K562 (cell line): ENCODE measurements around the gene AURKB. TPM values are rescaled to one million over a fixed set of nuclear protein-coding genes. Genes with fewer than 3 reads are reported as not detected.

Experiments used
- BRF1 ChIP-seq: IDR thresholded peaks from 3 replicates; pipeline ENCODE4 v1.6.1; 2011; ENCODE audit warnings: borderline replicate concordance, mild to moderate bottlenecking; ENCODE audit not compliant: insufficient read length; ENCODE audit errors: extremely low read depth
- CHD1 ChIP-seq: fragments of 200-600 bp; sonication (generic); IDR thresholded peaks from one replicate; pipeline ENCODE4 v1.6.1; 2012; ENCODE audit warnings: mild to moderate bottlenecking, moderate library complexity, low read length, inconsistent platforms
- GTF2A2 ChIP-seq: IDR thresholded peaks from 2 replicates; pipeline ENCODE4 v1.6.1; 2016; ENCODE audit warnings: mild to moderate bottlenecking, missing genetic modification characterization, missing compliant biosample characterization
- HDAC6 ChIP-seq: IDR thresholded peaks from 2 replicates; pipeline ENCODE4 v1.6.1; 2012; ENCODE audit warnings: low read depth, mild to moderate bottlenecking, control low read depth, inconsistent platforms, low read length, moderate library complexity
- HNRNPLL ChIP-seq: fragments of 200-400 bp; formaldehyde crosslinking; IDR thresholded peaks from 2 replicates; pipeline ENCODE4 v1.6.1; 2017; ENCODE audit warnings: low read length, low read depth, mild to moderate bottlenecking; ENCODE audit not compliant: poor library complexity, severe bottlenecking
- MCM7 ChIP-seq, 2 experiments: fragments of 450-650 bp; IDR thresholded peaks; 2 replicates each; pipeline ENCODE4 v1.6.1; 2016 to 2018
- MEIS2 ChIP-seq: fragments of 450-650 bp; IDR thresholded peaks from 2 replicates; pipeline ENCODE4 v1.6.1; 2014; ENCODE audit warnings: mild to moderate bottlenecking; ENCODE audit not compliant: partially characterized antibody
- SIN3A ChIP-seq, 2 experiments: fragments of 150-350 bp in 1 of 2; IDR thresholded peaks; 2 replicates each; pipeline ENCODE4 v1.6.1; 2011 to 2016; ENCODE audit warnings: borderline replicate concordance in 2 of 2, low read depth in 2 of 2, low read length in 2 of 2, mild to moderate bottlenecking in 2 of 2, moderate library complexity in 2 of 2; ENCODE audit not compliant: control insufficient read depth in 1 of 2
- SMC3 ChIP-seq: conservative IDR thresholded peaks from 2 replicates; pipeline ENCODE4 v1.6.1; 2011; ENCODE audit warnings: low read depth, low read length, improper control_type of control experiment; ENCODE audit not compliant: insufficient read depth
- ZNF398 ChIP-seq: fragments of 250-450 bp; sonication (Bioruptor Pico); IDR thresholded peaks from 2 replicates; pipeline ENCODE4 v1.8.0; 2021; ENCODE audit warnings: moderate library complexity, mild to moderate bottlenecking, inconsistent platforms
- ZNF444 ChIP-seq: fragments of 250-450 bp; sonication (Bioruptor Pico); IDR thresholded peaks from 2 replicates; pipeline ENCODE4 v1.4.0; 2020; ENCODE audit warnings: mild to moderate bottlenecking, moderate library complexity
- ZNF586 ChIP-seq: fragments of 450-650 bp; formaldehyde crosslinking; conservative IDR thresholded peaks from 2 replicates; pipeline ENCODE4 v1.4.0; 2020; ENCODE audit warnings: mild to moderate bottlenecking, moderate library complexity
- polyA plus RNA-seq, 8 experiments: library from polyadenylated mRNA; depleted of rRNA in 4 of 8; stranded (reverse) in 5 of 8; unstranded in 3 of 8; fragments of >200 nt; fragmentation: Nextera tagmentation in 2 of 8; fragmentation: Illumina TruSeq in 1 of 8; extraction: Ambion mirVana in 2 of 8; extraction: Trizol in 1 of 8; gene quantifications; 2 replicates each; pipeline versions ENCODE4 v1.2.1 to v1.2.3, GENCODE V29; 2011 to 2014; ENCODE audit warnings: inconsistent platforms in 1 of 8, missing spikeins in 1 of 8
- total RNA-seq, 7 experiments: library from RNA; depleted of rRNA in 6 of 7; stranded (reverse); fragments of >200 nt in 6 of 7; fragmentation: Illumina TruSeq in 2 of 7; extraction: Trizol in 2 of 7; gene quantifications; 2 replicates each; pipeline versions ENCODE4 v1.2.1 to v1.2.3, GENCODE V29; 2011 to 2021; ENCODE audit warnings: low replicate concordance in 1 of 7
- TF ChIP-seq, protein P1 (sequence below): fragments of 250-450 bp; sonication (Bioruptor Pico); IDR thresholded peaks from 2 replicates; pipeline ENCODE4 v1.8.0; 2021; ENCODE audit warnings: moderate library complexity, mild to moderate bottlenecking, inconsistent platforms
- TF ChIP-seq, protein P2 (sequence below): fragments of 450-650 bp; IDR thresholded peaks from 2 replicates; pipeline ENCODE4 v1.6.1; 2017; ENCODE audit warnings: mild to moderate bottlenecking, moderate library complexity
- TF ChIP-seq, protein P3 (sequence below): fragments of 450-650 bp; conservative IDR thresholded peaks from 2 replicates; pipeline ENCODE4 v1.6.1; 2016; ENCODE audit warnings: missing genetic modification characterization, low read depth, mild to moderate bottlenecking, missing compliant biosample characterization, moderate library complexity
- TF ChIP-seq, protein P4 (sequence below), 2 experiments: fragments of 150-350 bp in 1 of 2; IDR thresholded peaks; 2 replicates each; pipeline ENCODE4 v1.6.1; 2012 to 2016; ENCODE audit warnings: low read depth in 2 of 2, low read length in 2 of 2, mild to moderate bottlenecking in 1 of 2, moderate library complexity in 1 of 2

AURKB gene
- total and polyA plus RNA-seq, 9 of the 15 experiments (the other 6 are each of a cell fraction or from before 2014, with no cell fraction given), result 27.2 to 114 (median 74.8) TPM

DNA sequence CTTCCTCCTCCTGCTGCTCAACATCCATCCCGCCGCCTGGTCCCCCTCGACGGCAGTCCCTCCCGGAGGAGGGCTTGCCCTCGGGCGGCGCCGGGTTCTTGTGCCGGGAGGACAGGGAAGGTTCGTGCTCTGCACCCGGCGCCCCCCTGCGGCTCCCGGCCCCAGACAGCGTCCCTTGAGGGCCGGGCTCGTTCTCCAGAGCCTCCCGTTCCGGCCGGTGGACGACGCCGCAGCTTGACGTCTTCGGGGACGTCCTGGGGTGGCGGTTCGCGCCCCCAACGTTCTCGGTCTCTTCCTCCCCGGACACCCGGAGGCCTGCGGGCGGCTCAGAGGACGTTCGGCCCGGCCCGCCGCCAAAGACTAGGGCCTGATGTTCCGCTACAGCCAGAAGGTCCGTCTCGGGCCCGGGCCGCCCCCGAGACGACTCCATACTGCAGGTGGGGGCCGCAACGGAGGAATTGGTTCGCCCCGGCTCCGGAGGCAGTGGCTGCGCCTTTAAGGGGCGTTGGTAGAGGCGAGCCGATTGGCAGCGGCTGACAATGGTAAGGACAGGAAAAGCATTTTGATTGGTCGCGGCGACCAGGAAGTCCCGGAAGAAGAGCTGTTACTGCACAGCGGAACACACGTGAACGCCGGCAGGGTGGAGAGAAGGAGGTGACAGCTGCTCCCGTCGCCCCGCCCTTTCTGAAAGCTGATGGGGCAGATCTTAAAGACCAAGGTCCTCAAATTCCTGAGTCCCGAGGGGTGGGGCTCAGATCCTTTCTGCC, 20.5 kb downstream of the AURKB start, which contains the start of gene BORCS6 (continued):
- TF ChIP-seq, protein P1, sequence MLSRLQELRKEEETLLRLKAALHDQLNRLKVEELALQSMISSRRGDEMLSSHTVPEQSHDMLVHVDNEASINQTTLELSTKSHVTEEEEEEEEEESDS (CRISPR knock-in tag), result no peak
- peak; percentile 73 for TF ChIP-seq MEIS2
- peak; percentile 27 for TF ChIP-seq HNRNPLL
- TF ChIP-seq ZNF398, result no peak
- TF ChIP-seq, protein P2, sequence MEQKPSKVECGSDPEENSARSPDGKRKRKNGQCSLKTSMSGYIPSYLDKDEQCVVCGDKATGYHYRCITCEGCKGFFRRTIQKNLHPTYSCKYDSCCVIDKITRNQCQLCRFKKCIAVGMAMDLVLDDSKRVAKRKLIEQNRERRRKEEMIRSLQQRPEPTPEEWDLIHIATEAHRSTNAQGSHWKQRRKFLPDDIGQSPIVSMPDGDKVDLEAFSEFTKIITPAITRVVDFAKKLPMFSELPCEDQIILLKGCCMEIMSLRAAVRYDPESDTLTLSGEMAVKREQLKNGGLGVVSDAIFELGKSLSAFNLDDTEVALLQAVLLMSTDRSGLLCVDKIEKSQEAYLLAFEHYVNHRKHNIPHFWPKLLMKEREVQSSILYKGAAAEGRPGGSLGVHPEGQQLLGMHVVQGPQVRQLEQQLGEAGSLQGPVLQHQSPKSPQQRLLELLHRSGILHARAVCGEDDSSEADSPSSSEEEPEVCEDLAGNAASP, result no peak
- TF ChIP-seq CHD1, result no peak
- TF ChIP-seq MCM7 (IDR thresholded peaks at IDR 0.05), result no peak
- TF ChIP-seq SMC3, result no peak
- TF ChIP-seq GTF2A2 (tag), result no peak
- TF ChIP-seq, protein P3, sequence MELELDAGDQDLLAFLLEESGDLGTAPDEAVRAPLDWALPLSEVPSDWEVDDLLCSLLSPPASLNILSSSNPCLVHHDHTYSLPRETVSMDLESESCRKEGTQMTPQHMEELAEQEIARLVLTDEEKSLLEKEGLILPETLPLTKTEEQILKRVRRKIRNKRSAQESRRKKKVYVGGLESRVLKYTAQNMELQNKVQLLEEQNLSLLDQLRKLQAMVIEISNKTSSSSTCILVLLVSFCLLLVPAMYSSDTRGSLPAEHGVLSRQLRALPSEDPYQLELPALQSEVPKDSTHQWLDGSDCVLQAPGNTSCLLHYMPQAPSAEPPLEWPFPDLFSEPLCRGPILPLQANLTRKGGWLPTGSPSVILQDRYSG (tag), result no peak
- TF ChIP-seq ZNF586 (CRISPR knock-in tag), result no peak
- TF ChIP-seq, protein P4, sequence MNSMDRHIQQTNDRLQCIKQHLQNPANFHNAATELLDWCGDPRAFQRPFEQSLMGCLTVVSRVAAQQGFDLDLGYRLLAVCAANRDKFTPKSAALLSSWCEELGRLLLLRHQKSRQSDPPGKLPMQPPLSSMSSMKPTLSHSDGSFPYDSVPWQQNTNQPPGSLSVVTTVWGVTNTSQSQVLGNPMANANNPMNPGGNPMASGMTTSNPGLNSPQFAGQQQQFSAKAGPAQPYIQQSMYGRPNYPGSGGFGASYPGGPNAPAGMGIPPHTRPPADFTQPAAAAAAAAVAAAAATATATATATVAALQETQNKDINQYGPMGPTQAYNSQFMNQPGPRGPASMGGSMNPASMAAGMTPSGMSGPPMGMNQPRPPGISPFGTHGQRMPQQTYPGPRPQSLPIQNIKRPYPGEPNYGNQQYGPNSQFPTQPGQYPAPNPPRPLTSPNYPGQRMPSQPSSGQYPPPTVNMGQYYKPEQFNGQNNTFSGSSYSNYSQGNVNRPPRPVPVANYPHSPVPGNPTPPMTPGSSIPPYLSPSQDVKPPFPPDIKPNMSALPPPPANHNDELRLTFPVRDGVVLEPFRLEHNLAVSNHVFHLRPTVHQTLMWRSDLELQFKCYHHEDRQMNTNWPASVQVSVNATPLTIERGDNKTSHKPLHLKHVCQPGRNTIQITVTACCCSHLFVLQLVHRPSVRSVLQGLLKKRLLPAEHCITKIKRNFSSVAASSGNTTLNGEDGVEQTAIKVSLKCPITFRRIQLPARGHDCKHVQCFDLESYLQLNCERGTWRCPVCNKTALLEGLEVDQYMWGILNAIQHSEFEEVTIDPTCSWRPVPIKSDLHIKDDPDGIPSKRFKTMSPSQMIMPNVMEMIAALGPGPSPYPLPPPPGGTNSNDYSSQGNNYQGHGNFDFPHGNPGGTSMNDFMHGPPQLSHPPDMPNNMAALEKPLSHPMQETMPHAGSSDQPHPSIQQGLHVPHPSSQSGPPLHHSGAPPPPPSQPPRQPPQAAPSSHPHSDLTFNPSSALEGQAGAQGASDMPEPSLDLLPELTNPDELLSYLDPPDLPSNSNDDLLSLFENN (IDR thresholded peaks at IDR 0.05; ENCODE audit: low read depth in 2 of 2, low read length in 2 of 2), result no peak
- TF ChIP-seq HDAC6, result no peak
- TF ChIP-seq BRF1, result no peak
- peak in 1 of 2 experiments; percentile 73; a peak in 2 of 4 replicates for TF ChIP-seq SIN3A (IDR thresholded peaks at IDR 0.05; ENCODE audit: borderline replicate concordance in 2 of 2, control insufficient read depth in 1 of 2, low read depth in 2 of 2, low read length in 2 of 2)
- TF ChIP-seq ZNF444 (CRISPR knock-in tag), result no peak
